Hematopoietic multipotent progenitor cell treated with erythropoietin and hydrocortisone succinate and interleukin-3 and kit ligand, for 4 days (in vitro differentiated cells): ENCODE results near the gene SENP7.
A peak's percentile ranks its signal among the peaks of the same experiment; 100 is the strongest.
"Not testable (repeated sequence)": the region's sequence is repeated elsewhere in the genome, so short reads cannot be mapped to it uniquely, and the experiment has no call there.

Source experiments
- DNase-seq: peaks from one replicate; pipeline ENCODE4 v3.0.0-alpha.2; 2015

SENP7 gene

DNA sequence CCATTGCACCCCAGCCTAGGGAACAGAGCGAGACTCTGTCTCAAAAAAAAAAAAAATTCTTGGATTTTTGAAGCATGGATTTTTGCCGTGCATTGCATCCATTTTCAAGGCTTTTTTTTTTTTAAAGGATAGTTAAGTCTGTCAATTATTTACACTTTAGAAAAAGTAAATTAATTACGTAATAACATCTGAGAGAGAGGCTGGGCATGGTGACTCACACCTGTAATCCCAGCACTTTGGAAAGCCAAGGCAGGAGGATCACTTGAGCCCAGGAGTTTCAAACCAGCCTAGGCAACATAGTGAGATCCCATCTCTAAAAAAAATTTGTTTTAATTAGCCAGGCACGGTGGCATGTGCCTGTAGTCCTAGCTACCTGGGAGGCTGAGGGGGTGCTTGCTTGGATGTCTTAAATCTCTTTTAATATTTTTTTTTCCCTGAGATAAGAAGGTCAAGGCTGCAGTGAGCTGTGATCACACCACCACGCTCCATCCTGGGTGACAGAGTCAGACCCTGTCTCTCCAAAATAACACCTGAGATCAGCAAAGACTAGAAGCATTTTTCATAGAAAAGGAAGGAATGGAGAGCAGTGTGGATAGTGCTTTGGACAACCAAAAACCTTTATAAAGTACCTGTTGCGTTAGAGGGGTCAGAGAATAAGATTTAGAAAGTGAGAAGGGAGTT, 6.8 kb upstream of the SENP7 start:
- DNase-seq: no peak

DNA sequence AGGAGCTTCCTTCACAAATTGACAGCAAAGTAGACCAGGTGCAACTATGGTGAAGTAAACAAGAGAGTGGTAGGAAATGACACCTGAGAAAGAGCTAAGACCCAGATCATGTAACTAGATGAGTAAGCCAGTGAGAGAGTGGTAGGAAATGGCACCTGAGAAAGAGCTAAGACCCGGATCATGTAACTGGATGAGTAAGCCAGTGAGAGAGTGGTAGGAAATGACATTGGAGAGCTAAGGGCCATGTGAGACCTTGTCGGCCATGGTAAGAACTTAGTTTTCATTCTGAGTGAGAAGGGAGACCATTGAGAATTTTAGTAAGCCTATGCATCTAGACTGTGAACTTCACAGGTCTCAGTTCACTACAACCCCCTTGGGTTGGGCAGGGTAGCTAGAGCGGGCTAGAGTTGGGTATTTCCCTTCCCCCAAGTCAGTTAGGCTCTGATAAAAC, 5.4 kb upstream of the SENP7 start:
- DNase-seq: no peak

GRCh38 chr3:101513419-101513986, 491 bp upstream of the SENP7 start:
- no peak for DNase-seq

GRCh38 chr3:101512396-101512645, 691 bp downstream of the SENP7 start:
- DNase-seq: no peak

- no peak for DNase-seq
These were observed 3.2 kb downstream of the SENP7 start for GRCh38 chr3:101509811-101510210.

- DNase-seq: no peak
These were observed 3.7 kb downstream of the SENP7 start for GRCh38 chr3:101509281-101509680.

GRCh38 chr3:101501783-101502182, 11.2 kb downstream of the SENP7 start:
- no peak for DNase-seq

- no peak for DNase-seq
These were observed 12.8 kb downstream of the SENP7 start for GRCh38 chr3:101500208-101500607.

- no peak for DNase-seq
These were observed 15.2 kb downstream of the SENP7 start for GRCh38 chr3:101497803-101498202.

DNA sequence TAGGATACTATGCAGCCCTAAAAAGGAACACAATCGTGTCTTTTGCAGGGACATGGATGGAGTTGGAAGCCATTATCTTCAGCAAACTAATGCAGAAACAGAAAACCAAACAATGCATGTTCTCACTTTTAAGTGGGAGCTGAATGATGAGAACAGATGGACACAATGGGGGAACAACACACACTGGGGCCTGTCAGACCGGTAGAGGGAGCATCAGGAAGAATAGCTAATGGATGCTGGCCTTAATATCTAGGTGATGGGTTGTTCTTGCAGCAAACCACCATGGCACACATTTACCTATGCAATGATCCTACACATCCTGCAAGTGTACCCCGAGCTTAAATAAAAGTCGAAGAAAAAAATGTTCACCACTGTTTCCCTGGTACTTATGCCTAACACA, 17.5 kb downstream of the SENP7 start:
- DNase-seq: no peak

GRCh38 chr3:101484805-101485620, 28.0 kb downstream of the SENP7 start:
- no peak for DNase-seq

DNA sequence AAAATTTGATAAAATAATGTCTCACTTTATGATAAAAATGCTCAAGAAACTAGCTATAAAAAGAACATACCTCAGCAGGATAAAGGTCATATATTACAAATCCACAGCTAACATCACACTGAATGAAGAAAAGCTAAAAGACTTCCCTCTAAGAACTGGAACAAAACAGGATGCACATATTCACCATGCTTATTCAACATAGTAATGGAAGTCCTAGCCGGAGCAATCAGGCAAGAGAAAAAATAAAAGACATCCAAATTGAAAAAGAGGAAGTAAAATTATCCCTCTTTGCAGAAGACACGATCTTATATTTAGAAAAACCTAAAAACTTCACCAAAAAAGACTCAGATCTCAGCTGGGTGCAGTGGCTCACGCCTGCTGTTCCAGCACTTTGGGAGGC, 34.0 kb downstream of the SENP7 start:
- DNase-seq: peak; percentile 63

DNA sequence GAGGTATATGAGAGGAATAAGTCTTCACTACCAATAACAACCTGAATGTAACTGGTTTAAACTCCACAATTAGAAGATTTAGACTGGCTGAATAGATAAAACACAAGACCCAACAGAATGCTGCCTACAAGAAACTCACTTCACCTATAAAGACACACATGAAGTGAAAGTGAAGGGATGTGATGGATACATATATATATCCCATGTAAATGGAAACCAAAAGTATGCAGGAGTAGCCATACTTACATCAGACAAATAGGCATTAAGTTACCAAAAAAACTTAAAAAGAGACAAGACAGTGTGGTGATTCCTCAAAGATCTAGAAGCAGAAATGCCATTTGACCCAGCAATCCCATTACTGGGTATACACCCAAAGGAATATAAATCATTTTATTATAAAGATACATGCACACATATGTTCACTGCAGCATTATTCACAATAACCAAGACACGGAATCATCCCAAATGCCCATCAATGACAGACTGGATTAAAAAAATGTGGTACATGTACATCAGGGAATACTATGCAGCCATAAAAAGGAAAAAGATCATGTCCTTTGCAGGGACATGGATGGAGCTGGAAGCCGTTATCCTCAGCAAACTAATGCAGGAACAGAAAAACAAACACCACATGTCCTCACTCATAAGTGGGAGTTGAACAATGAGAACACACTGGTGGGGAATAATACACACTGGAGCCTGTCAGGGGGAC, 38.0 kb downstream of the SENP7 start:
- DNase-seq: not testable (repeated sequence)

GRCh38 chr3:101468676-101469075, 44.3 kb downstream of the SENP7 start:
- DNase-seq: not testable (repeated sequence)

DNA sequence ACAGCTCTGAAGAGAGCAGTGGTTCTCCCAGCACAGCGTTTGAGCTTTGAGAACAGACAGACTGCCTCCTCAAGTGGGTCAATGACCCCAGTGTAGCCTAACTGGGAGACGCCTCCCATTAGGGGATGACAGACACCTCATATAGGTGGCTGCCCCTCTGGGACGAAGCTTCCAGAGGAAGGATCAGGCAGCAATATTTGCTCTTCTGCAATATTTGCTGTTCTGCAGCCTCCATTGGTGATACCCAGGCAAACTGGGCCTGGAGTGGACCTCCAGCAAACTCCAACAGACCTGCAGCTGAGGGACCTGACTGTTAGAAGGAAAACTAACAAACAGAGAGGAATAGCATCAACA, 45.7 kb downstream of the SENP7 start:
- not testable (repeated sequence) for DNase-seq

DNA sequence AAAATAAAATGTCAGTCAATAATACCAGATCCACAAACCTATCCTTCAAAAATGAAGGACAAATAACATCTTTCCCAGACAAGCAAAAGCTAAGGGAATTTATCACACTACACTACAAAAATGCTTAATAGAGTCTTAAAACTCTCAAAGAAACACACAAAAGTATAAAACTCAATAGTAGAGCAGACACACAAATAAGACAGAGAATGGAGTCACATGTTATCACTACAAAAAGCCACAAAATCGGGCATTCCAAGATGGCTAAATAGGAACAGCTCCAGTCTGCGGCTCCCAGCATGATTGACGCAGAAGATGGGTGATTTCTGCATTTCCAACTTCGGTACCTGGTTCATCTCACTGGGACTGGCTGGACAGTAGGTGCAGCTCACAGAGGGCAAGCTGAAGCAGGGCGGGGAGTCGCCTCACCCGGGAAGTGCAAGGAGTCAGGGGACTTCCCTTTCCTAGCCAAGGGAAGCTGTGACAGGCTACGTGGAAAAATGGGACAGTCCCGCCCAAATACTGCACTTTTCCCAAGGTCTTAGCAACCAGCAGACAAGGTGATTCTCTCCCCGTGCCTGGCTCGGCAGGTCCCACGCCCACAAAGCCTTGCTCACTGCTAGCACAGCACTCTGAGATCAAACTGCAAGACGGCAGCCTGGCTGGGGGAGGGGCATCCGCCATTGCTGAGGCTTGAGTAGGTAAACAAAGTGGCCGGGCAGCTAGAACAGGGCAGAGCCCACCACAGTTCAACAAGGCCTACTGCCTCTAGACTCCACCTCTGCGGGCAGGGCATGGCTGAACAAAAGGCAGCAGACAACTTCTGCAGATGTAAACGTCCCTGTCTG, 46.3 kb downstream of the SENP7 start:
- DNase-seq: no peak

GRCh38 chr3:101464235-101464634, 48.8 kb downstream of the SENP7 start:
- no peak for DNase-seq

DNA sequence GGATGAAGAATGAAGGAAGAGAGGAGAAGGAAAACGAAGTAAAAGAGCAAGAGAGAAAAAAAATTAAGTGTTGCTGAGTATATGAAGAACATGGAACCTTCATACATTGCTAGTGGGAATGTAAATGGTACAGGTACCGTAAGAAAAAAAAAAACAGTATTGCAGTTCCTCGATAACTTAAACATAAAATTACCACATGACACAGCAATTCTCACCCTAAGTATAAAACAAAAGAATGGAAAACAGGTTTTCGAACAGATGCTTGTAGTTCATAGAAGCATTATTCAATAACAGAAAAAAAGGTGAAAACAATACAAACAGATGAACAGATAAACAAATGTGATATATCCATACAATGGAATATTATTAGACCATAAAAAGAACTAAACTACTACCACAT, 51.6 kb downstream of the SENP7 start:
- DNase-seq: no peak

GRCh38 chr3:101458387-101458786, 54.6 kb downstream of the SENP7 start:
- peak; percentile 13 for DNase-seq

- DNase-seq: no peak
These were observed 58.4 kb downstream of the SENP7 start for GRCh38 chr3:101454629-101455028.

DNA sequence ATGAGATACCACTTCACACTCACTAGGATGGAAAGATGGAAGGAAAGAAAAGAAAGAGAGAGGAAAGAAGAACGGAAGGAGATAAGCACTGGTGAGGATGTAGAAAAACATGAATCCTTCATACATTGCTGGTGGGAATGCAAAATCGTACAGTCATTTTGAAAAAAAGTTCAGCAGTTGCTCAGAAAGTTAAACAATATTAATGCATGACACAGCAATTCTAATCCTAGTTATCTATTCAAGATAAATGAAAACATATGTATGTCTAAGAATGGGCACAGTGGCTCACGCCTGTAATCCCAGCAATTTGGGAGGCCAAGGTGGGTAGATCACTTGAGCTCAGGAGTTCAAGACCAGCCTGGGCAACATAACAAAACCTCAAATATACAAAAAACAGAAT, 59.1 kb downstream of the SENP7 start:
- DNase-seq: peak; percentile 17

DNA sequence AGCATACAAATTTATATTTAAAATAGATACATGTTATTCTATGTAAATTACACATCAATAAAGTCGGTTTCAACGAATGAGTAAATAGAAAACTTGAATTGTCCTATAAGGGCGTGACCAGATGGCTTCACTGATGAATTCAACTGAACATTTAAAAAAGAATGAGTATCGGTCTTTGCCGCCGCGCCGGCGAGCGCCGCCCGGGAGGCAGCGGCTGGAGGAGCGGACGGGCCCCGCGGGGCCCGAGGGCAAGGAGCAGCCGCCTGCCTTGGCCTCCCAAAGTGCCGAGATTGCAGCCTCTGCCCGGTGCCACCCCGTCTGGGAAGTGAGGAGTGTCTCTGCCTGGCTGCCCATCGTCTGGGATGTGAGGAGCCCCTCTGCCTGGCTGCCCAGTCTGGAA, 74.4 kb downstream of the SENP7 start:
- not testable (repeated sequence) for DNase-seq

DNA sequence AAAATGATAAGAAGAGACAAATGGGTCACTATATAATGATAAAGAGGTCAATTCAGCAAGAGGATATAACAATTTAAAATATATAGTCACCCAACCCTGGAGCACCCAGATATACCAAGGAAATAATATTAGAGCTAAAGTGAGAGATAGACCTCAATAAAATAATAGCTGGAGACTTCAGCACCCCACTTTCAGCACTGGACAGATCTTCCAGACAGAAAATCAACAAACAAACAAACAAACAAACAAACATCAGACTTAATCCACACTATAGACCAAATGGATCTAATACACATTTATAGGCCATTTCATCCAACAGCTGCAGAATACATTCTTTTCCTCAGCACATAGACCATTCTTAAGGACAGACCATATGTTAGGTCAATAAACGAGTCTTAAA, 79.4 kb downstream of the SENP7 start:
- DNase-seq: no peak
